Panc1 (cell line): ENCODE measurements around the gene BORCS8. TPM values are rescaled to one million over a fixed set of nuclear protein-coding genes. Genes with fewer than 3 reads are reported as not detected.

ENCODE experiments used
- ATAC-seq: fragments of 200-7000 bp; cut with Tn5 transposase; 2 replicates; pipeline ENCODE4 v1.9.1; 2020; ENCODE audit warnings: mild to moderate bottlenecking, moderate library complexity
- BruUV-seq: library from RNA; stranded (reverse); fragments of 400-500 nt; replicated peaks from 2 replicates; lab custom pipeline; 2021; lab: Mats Ljungman, UMichigan
- CTCF ChIA-PET: fragments of 300-600 bp; sonication (Branson Sonifier 250); formaldehyde crosslinking; loops from one replicate; lab custom pipeline; 2022; ENCODE audit warnings: antibody characterized with exemption; lab: Charles Lee
- POLR2A ChIA-PET: fragments of 300-600 bp; sonication (Branson Sonifier 250); formaldehyde crosslinking; loops from one replicate; lab custom pipeline; 2022; ENCODE audit warnings: antibody characterized with exemption; lab: Charles Lee
- DNase-seq: peaks from one replicate; pipeline ENCODE4 v3.0.0-alpha.2; 2010; ENCODE audit warnings: low read depth, low spot score
- H3K27ac ChIP-seq: 2 replicates; pipeline ENCODE4 v1.5.1; 2011; ENCODE audit warnings: mild to moderate bottlenecking, low read length, inconsistent platforms
- H3K27me3 ChIP-seq: fragments of 200-500 bp; sonication (Bioruptor generic); 2 replicates; pipeline ENCODE4 v1.6.0; 2014; ENCODE audit warnings: low read length, inconsistent platforms; ENCODE audit not compliant: control insufficient read depth, insufficient read depth
- H3K36me3 ChIP-seq: fragments of 200-500 bp; sonication (Bioruptor generic); 2 replicates; pipeline ENCODE4 v1.5.1; 2014; ENCODE audit warnings: inconsistent platforms, mild to moderate bottlenecking, low read length, moderate library complexity; ENCODE audit not compliant: control insufficient read depth, insufficient read depth
- H3K4me1 ChIP-seq: 2 replicates; pipeline ENCODE4 v1.5.1; 2011; ENCODE audit warnings: inconsistent platforms, mild to moderate bottlenecking, low read length, moderate library complexity; ENCODE audit not compliant: control insufficient read depth, insufficient read depth
- H3K4me3 ChIP-seq, 2 experiments: 2 replicates each; pipeline ENCODE4 v1.5.1; 2011 to 2012; ENCODE audit warnings: low read depth in 2 of 2, low read length in 2 of 2, mild to moderate bottlenecking in 2 of 2, inconsistent platforms in 1 of 2, moderate library complexity in 1 of 2
- H3K9me3 ChIP-seq: fragments of 200-500 bp; sonication (Bioruptor generic); 2 replicates; pipeline ENCODE4 v1.5.1; 2014; ENCODE audit warnings: low read depth, mild to moderate bottlenecking, inconsistent platforms, low read length, moderate library complexity; ENCODE audit not compliant: control insufficient read depth, insufficient read depth
- POLR2AphosphoS5 ChIP-seq: IDR thresholded peaks from 2 replicates; pipeline ENCODE4 v1.6.1; 2012; ENCODE audit warnings: mild to moderate bottlenecking, low read depth, low read length, moderate library complexity
- REST ChIP-seq, 2 experiments: IDR thresholded peaks; 2 replicates each; pipeline ENCODE4 v1.6.1; 2011 to 2012; ENCODE audit warnings: low read depth in 2 of 2, control low read depth in 1 of 2, low read length in 1 of 2, mild to moderate bottlenecking in 1 of 2, moderate library complexity in 1 of 2; ENCODE audit not compliant: insufficient read depth in 1 of 2
- SIN3A ChIP-seq: IDR thresholded peaks from 2 replicates; pipeline ENCODE4 v1.6.1; 2012; ENCODE audit warnings: low read depth, mild to moderate bottlenecking, low read length, moderate library complexity, borderline replicate concordance; ENCODE audit not compliant: insufficient read depth
- TCF7L2 ChIP-seq: IDR thresholded peaks from 2 replicates; pipeline ENCODE4 v1.6.1; 2011; ENCODE audit warnings: mild to moderate bottlenecking, low read depth, low read length, inconsistent platforms
- in situ Hi-C: cut with HindIII; loops from 2 replicates; pipeline ENCODE4 v1.10.0; 2016; ENCODE audit warnings: low sequenced_read_pairs, low pct_unique_long_range_greater_than_20kb
- intact Hi-C: fragments of 100-400 bp; cut with micrococcal nuclease; formaldehyde crosslinking; loops from one replicate; pipeline ENCODE4 v1.10.0; 2022; ENCODE audit not compliant: unreplicated experiment
- total RNA-seq: library from RNA; stranded (reverse); gene quantifications from one replicate; pipeline ENCODE4 v1.2.1, GENCODE V29; 2021; ENCODE audit not compliant: unreplicated experiment
- TF ChIP-seq, protein P1 (sequence below): fragments of 450-650 bp; IDR thresholded peaks from 2 replicates; pipeline ENCODE4 v1.5.1; 2017; ENCODE audit warnings: mild to moderate bottlenecking

The BORCS8 gene
- total RNA-seq, 1 experiment from 2014 or later, result 37.8 TPM

- Histone ChIP-seq H3K27ac (no peak overlapping the region), H3K27me3 (no peaks in the 10 kb centered on the region), H3K4me1 (peaks cover 7% of the 10 kb centered on the region), H3K9me3 (no peaks in the 10 kb centered on the region), H3K36me3 (peaks cover 3% of the 10 kb centered on the region; the same call in 1 of the 2 replicates), H3K4me3 (no peak overlapping the region)
- BruUV-seq, result no TSS peak
- CTCF ChIA-PET, result interaction anchor here (0.6 kb wide), 1 partner anchor 26 kb away, joined by 3 read pairs; no protein-coding TSS in a partner anchor
- no peak for TF ChIP-seq SIN3A
- no peak for TF ChIP-seq POLR2AphosphoS5
- no peak for TF ChIP-seq REST (IDR thresholded peaks at IDR 0.05; ENCODE audit: insufficient read depth in 1 of 2, low read depth in 2 of 2, low read length in 1 of 2)
- TF ChIP-seq, protein P1, sequence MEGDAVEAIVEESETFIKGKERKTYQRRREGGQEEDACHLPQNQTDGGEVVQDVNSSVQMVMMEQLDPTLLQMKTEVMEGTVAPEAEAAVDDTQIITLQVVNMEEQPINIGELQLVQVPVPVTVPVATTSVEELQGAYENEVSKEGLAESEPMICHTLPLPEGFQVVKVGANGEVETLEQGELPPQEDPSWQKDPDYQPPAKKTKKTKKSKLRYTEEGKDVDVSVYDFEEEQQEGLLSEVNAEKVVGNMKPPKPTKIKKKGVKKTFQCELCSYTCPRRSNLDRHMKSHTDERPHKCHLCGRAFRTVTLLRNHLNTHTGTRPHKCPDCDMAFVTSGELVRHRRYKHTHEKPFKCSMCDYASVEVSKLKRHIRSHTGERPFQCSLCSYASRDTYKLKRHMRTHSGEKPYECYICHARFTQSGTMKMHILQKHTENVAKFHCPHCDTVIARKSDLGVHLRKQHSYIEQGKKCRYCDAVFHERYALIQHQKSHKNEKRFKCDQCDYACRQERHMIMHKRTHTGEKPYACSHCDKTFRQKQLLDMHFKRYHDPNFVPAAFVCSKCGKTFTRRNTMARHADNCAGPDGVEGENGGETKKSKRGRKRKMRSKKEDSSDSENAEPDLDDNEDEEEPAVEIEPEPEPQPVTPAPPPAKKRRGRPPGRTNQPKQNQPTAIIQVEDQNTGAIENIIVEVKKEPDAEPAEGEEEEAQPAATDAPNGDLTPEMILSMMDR, result no peak
- TF ChIP-seq TCF7L2, result no peak
- DNase-seq, result no peak
- POLR2A ChIA-PET, result no interaction called here
- intact Hi-C loops, result no loop called here
- ATAC-seq, result no peak
- in situ Hi-C loops, result no loop called here
Measured at GRCh38 chr19:19205416-19206410, 13.8 kb upstream of the BORCS8 start.

- no peaks in the 10 kb centered on the region for H3K27me3 ChIP-seq
- POLR2A ChIA-PET, result interaction anchor here (0.6 kb wide), 1 partner anchor 11 kb away, joined by 7 read pairs; no protein-coding TSS in a partner anchor
- peaks cover 3% of the 10 kb centered on the region; the same call in 1 of the 2 replicates for H3K36me3 ChIP-seq
- H3K9me3 ChIP-seq, result no peaks in the 10 kb centered on the region
- H3K27ac ChIP-seq, result no peak overlapping the region
- no peak overlapping the region for H3K4me3 ChIP-seq
- DNase-seq (no peak), ATAC-seq (no peak)
- peaks cover 7% of the 10 kb centered on the region for H3K4me1 ChIP-seq
- CTCF ChIA-PET, result no interaction called here
- no peak for TF ChIP-seq SIN3A
- no peak for TF ChIP-seq POLR2AphosphoS5
- TF ChIP-seq, protein P1, result no peak
- no peak for TF ChIP-seq REST (IDR thresholded peaks at IDR 0.05; ENCODE audit: insufficient read depth in 1 of 2, low read depth in 2 of 2, low read length in 1 of 2)
- TF ChIP-seq TCF7L2, result no peak
- intact Hi-C loops (no loop called here), in situ Hi-C loops (no loop called here)
- BruUV-seq, result no TSS peak
Measured at GRCh38 chr19:19204181-19204580, 12.2 kb upstream of the BORCS8 start.
